Psoas muscle (tissue), 8 donors: ENCODE measurements around the gene SMAD9. TPM values are rescaled to one million over a fixed set of nuclear protein-coding genes. Genes with fewer than 3 reads are reported as not detected.

ENCODE experiments used
- ATAC-seq, 4 donors: fragments of 200-7000 bp; cut with Tn5 transposase; one replicate each; pipeline ENCODE4 v1.9.1; 2020; ENCODE audit warnings: moderate library complexity in 3 of 4, mild to moderate bottlenecking in 2 of 4
- DNase-seq, 2 donors: peaks; one replicate each; pipeline ENCODE4 v3.0.0-alpha.2; 2020
- H3K27ac ChIP-seq: fragments of 200-600 bp; one replicate; pipeline ENCODE4 v1.8.0; 2022
- H3K27me3 ChIP-seq, 3 donors: fragments of 200-600 bp in 1 of 3; one replicate each; pipeline versions ENCODE4 v1.6.1 to v1.8.0; 2013 to 2022; ENCODE audit warnings: low read length in 2 of 3, mild to moderate bottlenecking in 2 of 3, moderate library complexity in 1 of 3; ENCODE audit not compliant: insufficient read depth in 3 of 3
- H3K36me3 ChIP-seq, 2 donors: fragments of 200-600 bp in 1 of 2; one replicate each; pipeline versions ENCODE4 v1.6.1 to v1.8.0; 2013 to 2022; ENCODE audit warnings: low read depth in 1 of 2, mild to moderate bottlenecking in 1 of 2, moderate library complexity in 1 of 2; ENCODE audit not compliant: insufficient read depth in 1 of 2
- H3K4me1 ChIP-seq: fragments of 200-600 bp; one replicate; pipeline ENCODE4 v1.8.0; 2022
- H3K4me3 ChIP-seq: fragments of 200-600 bp; one replicate; pipeline ENCODE4 v1.8.0; 2022; ENCODE audit warnings: mild to moderate bottlenecking
- H3K9me3 ChIP-seq: fragments of 200-600 bp; one replicate; pipeline ENCODE4 v1.8.0; 2022
- WGBS, 3 donors: extraction: QIAGEN DNeasy Blood & Tissue Kit; methylation state at CpG; one replicate each; pipeline versions ENCODE4 v1.1.6 to v1.1.7; 2013; 5-methylcytosine and 5-hydroxymethylcytosine counted together
- intact Hi-C, 2 donors: fragments of 100-400 bp; cut with DNase I; formaldehyde crosslinking; loops; one replicate each; pipeline versions ENCODE4 v1.11.0 to v1.14.2; 2022
- polyA plus RNA-seq, 3 donors: library from polyadenylated mRNA; stranded (reverse); fragments of 200-250 nt; gene quantifications; one replicate each; pipeline ENCODE4 v1.2.3, GENCODE V29; 2013
- total RNA-seq, 4 donors: library from RNA; stranded (reverse); fragmentation: NEBNext Ultra II Directional in 2 of 4; extraction: Animal tissue kit (Norgen Biotek cat#: 25700) in 2 of 4; gene quantifications; one replicate each; pipeline versions ENCODE4 v1.2.1 to v1.2.4, GENCODE V29; 2021 to 2023
- TF ChIP-seq, protein P1 (sequence below): fragments of 200-600 bp; IDR thresholded peaks from one replicate; pipeline ENCODE4 v1.8.0; 2022; ENCODE audit warnings: antibody characterized with exemption
- donor health status: healthy with polysubstance abuse.
- donor health status: DM: no; HTN: no; CAD: no; lungs with moderate emphysema.
- donor health status: Bipolar disorder and iron deficiency.
- donor health status: healthy.
- donor health status: DM: yes; HTN: yes; CAD: no.
- donor health status: DM: no; HTN: no; CAD: no.
- donor health status: DM: no; HTN: no; CAD: no.
- donor health status: DM: yes; HTN: yes; CAD: no.

The SMAD9 gene
- total and polyA plus RNA-seq, 7 donors, result 0.51 to 33.5 (median 1.3) TPM

- DNase-seq, result no peak
- intact Hi-C loops, result no loop called here
- Histone ChIP-seq H3K27me3 (no peaks in the 10 kb centered on the region), H3K36me3 (no peaks in the 10 kb centered on the region), H3K27ac (peak overlapping the region; percentile 5), H3K4me3 (no peak overlapping the region), H3K9me3 (no peaks in the 10 kb centered on the region), H3K4me1 (peaks cover 10% of the 10 kb centered on the region)
- 31 to 41% (median 40%) methylated on average over 4 of the region's 4 CpGs for WGBS, 3 donors
- TF ChIP-seq, protein P1, sequence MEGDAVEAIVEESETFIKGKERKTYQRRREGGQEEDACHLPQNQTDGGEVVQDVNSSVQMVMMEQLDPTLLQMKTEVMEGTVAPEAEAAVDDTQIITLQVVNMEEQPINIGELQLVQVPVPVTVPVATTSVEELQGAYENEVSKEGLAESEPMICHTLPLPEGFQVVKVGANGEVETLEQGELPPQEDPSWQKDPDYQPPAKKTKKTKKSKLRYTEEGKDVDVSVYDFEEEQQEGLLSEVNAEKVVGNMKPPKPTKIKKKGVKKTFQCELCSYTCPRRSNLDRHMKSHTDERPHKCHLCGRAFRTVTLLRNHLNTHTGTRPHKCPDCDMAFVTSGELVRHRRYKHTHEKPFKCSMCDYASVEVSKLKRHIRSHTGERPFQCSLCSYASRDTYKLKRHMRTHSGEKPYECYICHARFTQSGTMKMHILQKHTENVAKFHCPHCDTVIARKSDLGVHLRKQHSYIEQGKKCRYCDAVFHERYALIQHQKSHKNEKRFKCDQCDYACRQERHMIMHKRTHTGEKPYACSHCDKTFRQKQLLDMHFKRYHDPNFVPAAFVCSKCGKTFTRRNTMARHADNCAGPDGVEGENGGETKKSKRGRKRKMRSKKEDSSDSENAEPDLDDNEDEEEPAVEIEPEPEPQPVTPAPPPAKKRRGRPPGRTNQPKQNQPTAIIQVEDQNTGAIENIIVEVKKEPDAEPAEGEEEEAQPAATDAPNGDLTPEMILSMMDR, result no peak
- peak; percentile 49 to 82 (median 68) for ATAC-seq
Observed at GRCh38 chr13:36837354-36838092, 82.5 kb downstream of the SMAD9 start.

- peaks cover 0 to 8% of the 10 kb centered on the region in 2 donors for H3K36me3 ChIP-seq
- H3K4me1 ChIP-seq, result peaks cover 10% of the 10 kb centered on the region
- WGBS, 3 donors, result 96 to 97% (median 96%) methylated on average over 3 of the region's 3 CpGs
- H3K4me3 ChIP-seq, result no peak overlapping the region
- ATAC-seq (no peak), DNase-seq (no peak)
- H3K27me3 ChIP-seq, result no peaks in the 10 kb centered on the region
- intact Hi-C loops, result no loop called here
- no peak overlapping the region for H3K27ac ChIP-seq
- TF ChIP-seq, protein P1, result no peak
- no peaks in the 10 kb centered on the region for H3K9me3 ChIP-seq
Observed at GRCh38 chr13:36834299-36834698, 85.7 kb downstream of the SMAD9 start.

- DNase-seq (no peak), ATAC-seq (no peak)
- peaks cover 0 to 30% of the 10 kb centered on the region in 2 donors for H3K36me3 ChIP-seq
- intact Hi-C loops, result no loop called here
- H3K4me3 ChIP-seq, result no peak overlapping the region
- TF ChIP-seq, protein P1, result no peak
- no peak overlapping the region for H3K27ac ChIP-seq
- no peaks in the 10 kb centered on the region for H3K27me3 ChIP-seq
- no peaks in the 10 kb centered on the region for H3K9me3 ChIP-seq
- WGBS, 3 donors, result 83 to 94% (median 94%) methylated on average over 3 of the region's 3 CpGs
- no peaks in the 10 kb centered on the region for H3K4me1 ChIP-seq
Observed at GRCh38 chr13:36831291-36831690, 88.7 kb downstream of the SMAD9 start.

- intact Hi-C loops, result no loop called here
- Histone ChIP-seq H3K4me1 (no peaks in the 10 kb centered on the region), H3K4me3 (no peak overlapping the region), H3K9me3 (no peaks in the 10 kb centered on the region), H3K36me3 (peaks cover 0 to 30% of the 10 kb centered on the region in 2 donors), H3K27me3 (no peaks in the 10 kb centered on the region), H3K27ac (no peak overlapping the region)
- DNase-seq (no peak), ATAC-seq (no peak)
- 40 to 90% (median 64%) methylated on average over 1 of the region's 1 CpG for WGBS, 3 donors
- TF ChIP-seq, protein P1, result no peak
Observed at GRCh38 chr13:36829753-36830152, 90.3 kb downstream of the SMAD9 start.

GRCh38 chr13:36822785-36823184 lies 97.3 kb downstream of the SMAD9 start:
- Histone ChIP-seq H3K27ac (no peak overlapping the region), H3K27me3 (no peaks in the 10 kb centered on the region), H3K9me3 (no peaks in the 10 kb centered on the region), H3K4me1 (peaks cover 16% of the 10 kb centered on the region), H3K4me3 (no peak overlapping the region), H3K36me3 (peaks cover 0 to 12% of the 10 kb centered on the region in 2 donors)
- 66 to 83% (median 76%) methylated on average over 3 of the region's 3 CpGs for WGBS, 3 donors
- DNase-seq, result no peak
- TF ChIP-seq, protein P1, result no peak
- intact Hi-C loops, result no loop called here
- no peak for ATAC-seq
